Panc1 (cell line): ENCODE measurements around the gene ENTPD1. TPM values are rescaled to one million over a fixed set of nuclear protein-coding genes. Genes with fewer than 3 reads are reported as not detected.

ENCODE experiments used
- ATAC-seq: fragments of 200-7000 bp; cut with Tn5 transposase; 2 replicates; pipeline ENCODE4 v1.9.1; 2020; ENCODE audit warnings: mild to moderate bottlenecking, moderate library complexity
- BruUV-seq: library from RNA; stranded (reverse); fragments of 400-500 nt; replicated peaks from 2 replicates; lab custom pipeline; 2021; lab: Mats Ljungman, UMichigan
- CTCF ChIA-PET: fragments of 300-600 bp; sonication (Branson Sonifier 250); formaldehyde crosslinking; loops from one replicate; lab custom pipeline; 2022; ENCODE audit warnings: antibody characterized with exemption; lab: Charles Lee
- POLR2A ChIA-PET: fragments of 300-600 bp; sonication (Branson Sonifier 250); formaldehyde crosslinking; loops from one replicate; lab custom pipeline; 2022; ENCODE audit warnings: antibody characterized with exemption; lab: Charles Lee
- DNase-seq: peaks from one replicate; pipeline ENCODE4 v3.0.0-alpha.2; 2010; ENCODE audit warnings: low read depth, low spot score
- H3K27ac ChIP-seq: 2 replicates; pipeline ENCODE4 v1.5.1; 2011; ENCODE audit warnings: mild to moderate bottlenecking, low read length, inconsistent platforms
- H3K27me3 ChIP-seq: fragments of 200-500 bp; sonication (Bioruptor generic); 2 replicates; pipeline ENCODE4 v1.6.0; 2014; ENCODE audit warnings: low read length, inconsistent platforms; ENCODE audit not compliant: control insufficient read depth, insufficient read depth
- H3K36me3 ChIP-seq: fragments of 200-500 bp; sonication (Bioruptor generic); 2 replicates; pipeline ENCODE4 v1.5.1; 2014; ENCODE audit warnings: inconsistent platforms, mild to moderate bottlenecking, low read length, moderate library complexity; ENCODE audit not compliant: control insufficient read depth, insufficient read depth
- H3K4me1 ChIP-seq: 2 replicates; pipeline ENCODE4 v1.5.1; 2011; ENCODE audit warnings: inconsistent platforms, mild to moderate bottlenecking, low read length, moderate library complexity; ENCODE audit not compliant: control insufficient read depth, insufficient read depth
- H3K4me3 ChIP-seq, 2 experiments: 2 replicates each; pipeline ENCODE4 v1.5.1; 2011 to 2012; ENCODE audit warnings: low read depth in 2 of 2, low read length in 2 of 2, mild to moderate bottlenecking in 2 of 2, inconsistent platforms in 1 of 2, moderate library complexity in 1 of 2
- H3K9me3 ChIP-seq: fragments of 200-500 bp; sonication (Bioruptor generic); 2 replicates; pipeline ENCODE4 v1.5.1; 2014; ENCODE audit warnings: low read depth, mild to moderate bottlenecking, inconsistent platforms, low read length, moderate library complexity; ENCODE audit not compliant: control insufficient read depth, insufficient read depth
- POLR2AphosphoS5 ChIP-seq: IDR thresholded peaks from 2 replicates; pipeline ENCODE4 v1.6.1; 2012; ENCODE audit warnings: mild to moderate bottlenecking, low read depth, low read length, moderate library complexity
- SIN3A ChIP-seq: IDR thresholded peaks from 2 replicates; pipeline ENCODE4 v1.6.1; 2012; ENCODE audit warnings: low read depth, mild to moderate bottlenecking, low read length, moderate library complexity, borderline replicate concordance; ENCODE audit not compliant: insufficient read depth
- TCF7L2 ChIP-seq: IDR thresholded peaks from 2 replicates; pipeline ENCODE4 v1.6.1; 2011; ENCODE audit warnings: mild to moderate bottlenecking, low read depth, low read length, inconsistent platforms
- in situ Hi-C: cut with HindIII; loops from 2 replicates; pipeline ENCODE4 v1.10.0; 2016; ENCODE audit warnings: low sequenced_read_pairs, low pct_unique_long_range_greater_than_20kb
- intact Hi-C: fragments of 100-400 bp; cut with micrococcal nuclease; formaldehyde crosslinking; loops from one replicate; pipeline ENCODE4 v1.10.0; 2022; ENCODE audit not compliant: unreplicated experiment
- total RNA-seq: library from RNA; stranded (reverse); gene quantifications from one replicate; pipeline ENCODE4 v1.2.1, GENCODE V29; 2021; ENCODE audit not compliant: unreplicated experiment
- TF ChIP-seq, protein P1 (sequence below): fragments of 450-650 bp; IDR thresholded peaks from 2 replicates; pipeline ENCODE4 v1.5.1; 2017; ENCODE audit warnings: mild to moderate bottlenecking
- TF ChIP-seq, protein P2 (sequence below), 2 experiments: IDR thresholded peaks; 2 replicates each; pipeline ENCODE4 v1.6.1; 2011 to 2012; ENCODE audit warnings: low read depth in 2 of 2, control low read depth in 1 of 2, low read length in 1 of 2, mild to moderate bottlenecking in 1 of 2, moderate library complexity in 1 of 2; ENCODE audit not compliant: insufficient read depth in 1 of 2

The ENTPD1 gene
- total RNA-seq, 1 experiment from 2014 or later: 0.31 TPM

GRCh38 chr10:95728526-95728925 is 27.4 kb upstream of the ENTPD1 start:
- Histone ChIP-seq H3K4me3 (no peak overlapping the region), H3K9me3 (no peaks in the 10 kb centered on the region; the same call in 1 of the 2 replicates), H3K27ac (no peak overlapping the region), H3K4me1 (no peaks in the 10 kb centered on the region), H3K36me3 (no peaks in the 10 kb centered on the region), H3K27me3 (0 out of 2 replicates have a peak, but pooled peaks cover 5% of the 10 kb centered on the region)
- ChIA-PET POLR2A (no interaction called here), CTCF (interaction anchor here (1.0 kb wide), 1 partner anchor 35 kb away, joined by 5 read pairs; the partner anchor contains the start of gene TCTN3)
- TF ChIP-seq, protein P1, sequence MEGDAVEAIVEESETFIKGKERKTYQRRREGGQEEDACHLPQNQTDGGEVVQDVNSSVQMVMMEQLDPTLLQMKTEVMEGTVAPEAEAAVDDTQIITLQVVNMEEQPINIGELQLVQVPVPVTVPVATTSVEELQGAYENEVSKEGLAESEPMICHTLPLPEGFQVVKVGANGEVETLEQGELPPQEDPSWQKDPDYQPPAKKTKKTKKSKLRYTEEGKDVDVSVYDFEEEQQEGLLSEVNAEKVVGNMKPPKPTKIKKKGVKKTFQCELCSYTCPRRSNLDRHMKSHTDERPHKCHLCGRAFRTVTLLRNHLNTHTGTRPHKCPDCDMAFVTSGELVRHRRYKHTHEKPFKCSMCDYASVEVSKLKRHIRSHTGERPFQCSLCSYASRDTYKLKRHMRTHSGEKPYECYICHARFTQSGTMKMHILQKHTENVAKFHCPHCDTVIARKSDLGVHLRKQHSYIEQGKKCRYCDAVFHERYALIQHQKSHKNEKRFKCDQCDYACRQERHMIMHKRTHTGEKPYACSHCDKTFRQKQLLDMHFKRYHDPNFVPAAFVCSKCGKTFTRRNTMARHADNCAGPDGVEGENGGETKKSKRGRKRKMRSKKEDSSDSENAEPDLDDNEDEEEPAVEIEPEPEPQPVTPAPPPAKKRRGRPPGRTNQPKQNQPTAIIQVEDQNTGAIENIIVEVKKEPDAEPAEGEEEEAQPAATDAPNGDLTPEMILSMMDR: peak; percentile 30; the same call in 1 of the 2 replicates
- TF ChIP-seq POLR2AphosphoS5 (no peak), SIN3A (no peak)
- in situ Hi-C loops: no loop called here
- ATAC-seq (no peak), DNase-seq (no peak)
- intact Hi-C loops: no loop called here
- no TSS peak for BruUV-seq

DNA sequence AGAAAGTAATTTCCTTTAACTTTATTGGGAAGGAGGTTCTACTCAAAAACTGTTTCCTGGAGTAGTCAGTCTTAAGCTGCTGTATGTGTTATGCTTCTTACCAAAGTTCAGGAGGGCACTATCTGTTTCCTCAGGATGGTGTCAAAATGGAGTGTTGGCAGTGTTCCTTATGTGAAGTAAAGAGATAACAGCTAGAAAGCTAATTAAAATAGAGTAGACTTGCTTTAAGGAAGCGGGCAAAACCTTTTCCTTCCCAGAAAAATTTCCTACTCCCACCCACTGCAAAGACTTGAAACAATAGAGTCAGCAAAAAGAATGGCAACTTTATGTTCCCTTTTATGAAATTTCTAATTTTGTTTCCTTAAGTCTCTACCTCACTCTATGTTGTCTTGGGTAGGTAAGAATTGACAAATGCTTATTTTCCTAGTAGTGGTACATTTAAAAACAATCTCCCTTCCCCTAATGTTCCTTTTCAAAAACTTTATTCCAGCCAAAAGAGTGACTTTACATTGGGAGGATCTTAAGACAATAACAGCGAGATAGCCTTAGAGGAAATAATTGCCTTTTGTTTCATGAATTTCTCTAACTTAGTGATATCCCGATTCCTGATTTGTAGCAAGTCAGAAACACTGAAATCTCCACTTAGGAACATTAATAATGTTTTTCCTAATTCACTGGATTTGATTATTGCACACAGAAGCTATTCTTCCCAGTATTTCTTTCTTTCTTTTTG is 26.5 kb upstream of the ENTPD1 start:
- Histone ChIP-seq H3K9me3 (no peaks in the 10 kb centered on the region; the same call in 1 of the 2 replicates), H3K4me3 (no peak overlapping the region), H3K36me3 (no peaks in the 10 kb centered on the region), H3K4me1 (no peaks in the 10 kb centered on the region), H3K27ac (no peak overlapping the region), H3K27me3 (0 out of 2 replicates have a peak, but pooled peaks cover 5% of the 10 kb centered on the region)
- DNase-seq (no peak), ATAC-seq (no peak)
- in situ Hi-C loops: no loop called here
- BruUV-seq: no TSS peak
- TF ChIP-seq SIN3A (no peak), POLR2AphosphoS5 (no peak), TCF7L2 (no peak)
- TF ChIP-seq, protein P1: no peak
- TF ChIP-seq, protein P2, sequence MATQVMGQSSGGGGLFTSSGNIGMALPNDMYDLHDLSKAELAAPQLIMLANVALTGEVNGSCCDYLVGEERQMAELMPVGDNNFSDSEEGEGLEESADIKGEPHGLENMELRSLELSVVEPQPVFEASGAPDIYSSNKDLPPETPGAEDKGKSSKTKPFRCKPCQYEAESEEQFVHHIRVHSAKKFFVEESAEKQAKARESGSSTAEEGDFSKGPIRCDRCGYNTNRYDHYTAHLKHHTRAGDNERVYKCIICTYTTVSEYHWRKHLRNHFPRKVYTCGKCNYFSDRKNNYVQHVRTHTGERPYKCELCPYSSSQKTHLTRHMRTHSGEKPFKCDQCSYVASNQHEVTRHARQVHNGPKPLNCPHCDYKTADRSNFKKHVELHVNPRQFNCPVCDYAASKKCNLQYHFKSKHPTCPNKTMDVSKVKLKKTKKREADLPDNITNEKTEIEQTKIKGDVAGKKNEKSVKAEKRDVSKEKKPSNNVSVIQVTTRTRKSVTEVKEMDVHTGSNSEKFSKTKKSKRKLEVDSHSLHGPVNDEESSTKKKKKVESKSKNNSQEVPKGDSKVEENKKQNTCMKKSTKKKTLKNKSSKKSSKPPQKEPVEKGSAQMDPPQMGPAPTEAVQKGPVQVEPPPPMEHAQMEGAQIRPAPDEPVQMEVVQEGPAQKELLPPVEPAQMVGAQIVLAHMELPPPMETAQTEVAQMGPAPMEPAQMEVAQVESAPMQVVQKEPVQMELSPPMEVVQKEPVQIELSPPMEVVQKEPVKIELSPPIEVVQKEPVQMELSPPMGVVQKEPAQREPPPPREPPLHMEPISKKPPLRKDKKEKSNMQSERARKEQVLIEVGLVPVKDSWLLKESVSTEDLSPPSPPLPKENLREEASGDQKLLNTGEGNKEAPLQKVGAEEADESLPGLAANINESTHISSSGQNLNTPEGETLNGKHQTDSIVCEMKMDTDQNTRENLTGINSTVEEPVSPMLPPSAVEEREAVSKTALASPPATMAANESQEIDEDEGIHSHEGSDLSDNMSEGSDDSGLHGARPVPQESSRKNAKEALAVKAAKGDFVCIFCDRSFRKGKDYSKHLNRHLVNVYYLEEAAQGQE (IDR thresholded peaks at IDR 0.05; ENCODE audit: insufficient read depth in 1 of 2, low read depth in 2 of 2, low read length in 1 of 2): no peak
- POLR2A ChIA-PET: no interaction called here
- intact Hi-C loops: no loop called here
- CTCF ChIA-PET: no interaction called here
